Mucosa of rectum (tissue), 2 donors: Measurements from ENCODE around the gene SNRNP200.

Source experiments
- H3K27ac ChIP-seq, 2 donors: one replicate each; pipeline ENCODE4 v1.7.0; 2013; ENCODE audit warnings: inconsistent platforms in 2 of 2, low read depth in 2 of 2, low read length in 2 of 2
- H3K27me3 ChIP-seq, 2 donors: one replicate each; pipeline ENCODE4 v1.7.0; 2013; ENCODE audit warnings: low read length in 2 of 2; ENCODE audit not compliant: control insufficient read depth in 2 of 2, insufficient read depth in 2 of 2
- H3K36me3 ChIP-seq, 2 donors: one replicate each; pipeline ENCODE4 v1.7.0; 2013; ENCODE audit warnings: low read length in 2 of 2; ENCODE audit not compliant: control insufficient read depth in 2 of 2, insufficient read depth in 2 of 2
- H3K4me1 ChIP-seq, 2 donors: one replicate each; pipeline ENCODE4 v1.7.0; 2013; ENCODE audit warnings: low read length in 2 of 2, mild to moderate bottlenecking in 1 of 2; ENCODE audit not compliant: control insufficient read depth in 2 of 2, insufficient read depth in 2 of 2
- H3K4me3 ChIP-seq, 2 donors: one replicate each; pipeline ENCODE4 v1.7.0; 2013; ENCODE audit warnings: low read length in 2 of 2
- H3K9ac ChIP-seq, 2 donors: one replicate each; pipeline ENCODE4 v1.7.0; 2013; ENCODE audit warnings: low read length in 2 of 2, low read depth in 1 of 2, mild to moderate bottlenecking in 1 of 2
- H3K9me3 ChIP-seq, 2 donors: one replicate each; pipeline ENCODE4 v1.7.0; 2013; ENCODE audit warnings: low read length in 2 of 2; ENCODE audit not compliant: control insufficient read depth in 2 of 2
- donor health status: healthy.
- donor health status: Normal muscosa, but diverticular disease.

Gene SNRNP200

GRCh38 chr2:96340493-96341414 lies 35.4 kb upstream of the SNRNP200 start:
- no peak overlapping the region for H3K4me3 ChIP-seq
- H3K9me3 ChIP-seq = no peaks in the 10 kb centered on the region
- H3K9ac ChIP-seq = no peak overlapping the region
- H3K27ac ChIP-seq = no peak overlapping the region
- H3K4me1 ChIP-seq = peaks cover 4 to 6% of the 10 kb centered on the region in 2 donors
- H3K27me3 ChIP-seq = no peaks in the 10 kb centered on the region
- H3K36me3 ChIP-seq = no peaks in the 10 kb centered on the region

GRCh38 chr2:96336873-96337272 lies 31.5 kb upstream of the SNRNP200 start:
- H3K9me3 ChIP-seq = no peaks in the 10 kb centered on the region
- H3K27ac ChIP-seq = peak overlapping the region in 1 of 2 donors; percentile 27
- peaks cover 11 to 12% of the 10 kb centered on the region in 2 donors for H3K4me1 ChIP-seq
- H3K27me3 ChIP-seq = no peaks in the 10 kb centered on the region
- H3K36me3 ChIP-seq = no peaks in the 10 kb centered on the region
- no peak overlapping the region for H3K9ac ChIP-seq
- peak overlapping the region in 1 of 2 donors; percentile 80 for H3K4me3 ChIP-seq

GRCh38 chr2:96336104-96336775 lies 30.9 kb upstream of the SNRNP200 start:
- Histone ChIP-seq H3K27ac (peak overlapping the region in 1 of 2 donors; percentile 27), H3K27me3 (no peaks in the 10 kb centered on the region), H3K36me3 (no peaks in the 10 kb centered on the region), H3K4me1 (peaks cover 11 to 12% of the 10 kb centered on the region in 2 donors), H3K9ac (peak overlapping the region; percentile 55 to 65), H3K9me3 (no peaks in the 10 kb centered on the region), H3K4me3 (peak overlapping the region; percentile 70 to 80)

- Histone ChIP-seq H3K9me3 (no peaks in the 10 kb centered on the region), H3K27me3 (no peaks in the 10 kb centered on the region), H3K27ac (no peak overlapping the region), H3K9ac (no peak overlapping the region), H3K4me1 (peaks cover 11 to 12% of the 10 kb centered on the region in 2 donors), H3K36me3 (no peaks in the 10 kb centered on the region), H3K4me3 (no peak overlapping the region)
Observed at GRCh38 chr2:96333708-96334107, 28.4 kb upstream of the SNRNP200 start.

GRCh38 chr2:96330407-96330806 lies 25.1 kb upstream of the SNRNP200 start:
- H3K4me3 ChIP-seq = no peak overlapping the region
- no peak overlapping the region for H3K27ac ChIP-seq
- H3K36me3 ChIP-seq = no peaks in the 10 kb centered on the region
- no peak overlapping the region for H3K9ac ChIP-seq
- peaks cover 10 to 11% of the 10 kb centered on the region in 2 donors for H3K4me1 ChIP-seq
- peaks cover 0 to 8% of the 10 kb centered on the region in 2 donors for H3K27me3 ChIP-seq
- H3K9me3 ChIP-seq = no peaks in the 10 kb centered on the region

GRCh38 chr2:96329874-96330273 lies 24.5 kb upstream of the SNRNP200 start:
- Histone ChIP-seq H3K4me1 (peaks cover 9 to 10% of the 10 kb centered on the region in 2 donors), H3K36me3 (no peaks in the 10 kb centered on the region), H3K9me3 (no peaks in the 10 kb centered on the region), H3K27ac (no peak overlapping the region), H3K27me3 (peaks cover 1 to 11% of the 10 kb centered on the region in 2 donors), H3K9ac (no peak overlapping the region), H3K4me3 (no peak overlapping the region)

GRCh38 chr2:96329456-96329855 lies 24.1 kb upstream of the SNRNP200 start:
- Histone ChIP-seq H3K27ac (no peak overlapping the region), H3K27me3 (peaks cover 5 to 13% of the 10 kb centered on the region in 2 donors), H3K4me3 (no peak overlapping the region), H3K9ac (no peak overlapping the region), H3K4me1 (peaks cover 5 to 8% of the 10 kb centered on the region in 2 donors), H3K9me3 (no peaks in the 10 kb centered on the region), H3K36me3 (no peaks in the 10 kb centered on the region)

- H3K36me3 ChIP-seq = no peaks in the 10 kb centered on the region
- H3K27me3 ChIP-seq = peaks cover 7 to 19% of the 10 kb centered on the region in 2 donors
- no peak overlapping the region for H3K4me3 ChIP-seq
- peaks cover 5 to 7% of the 10 kb centered on the region in 2 donors for H3K4me1 ChIP-seq
- no peaks in the 10 kb centered on the region for H3K9me3 ChIP-seq
- H3K9ac ChIP-seq = no peak overlapping the region
- no peak overlapping the region for H3K27ac ChIP-seq
Observed at GRCh38 chr2:96326990-96327820, 21.9 kb upstream of the SNRNP200 start.

GRCh38 chr2:96326564-96326963 lies 21.2 kb upstream of the SNRNP200 start:
- Histone ChIP-seq H3K4me3 (no peak overlapping the region), H3K4me1 (peaks cover 7 to 11% of the 10 kb centered on the region in 2 donors), H3K9me3 (no peaks in the 10 kb centered on the region), H3K27ac (peak overlapping the region in 1 of 2 donors; percentile 38), H3K9ac (no peak overlapping the region), H3K27me3 (peaks cover 9 to 19% of the 10 kb centered on the region in 2 donors), H3K36me3 (no peaks in the 10 kb centered on the region)
